ENCODE measurements around the gene ATP6V1F.

ATP6V1F gene

DNA sequence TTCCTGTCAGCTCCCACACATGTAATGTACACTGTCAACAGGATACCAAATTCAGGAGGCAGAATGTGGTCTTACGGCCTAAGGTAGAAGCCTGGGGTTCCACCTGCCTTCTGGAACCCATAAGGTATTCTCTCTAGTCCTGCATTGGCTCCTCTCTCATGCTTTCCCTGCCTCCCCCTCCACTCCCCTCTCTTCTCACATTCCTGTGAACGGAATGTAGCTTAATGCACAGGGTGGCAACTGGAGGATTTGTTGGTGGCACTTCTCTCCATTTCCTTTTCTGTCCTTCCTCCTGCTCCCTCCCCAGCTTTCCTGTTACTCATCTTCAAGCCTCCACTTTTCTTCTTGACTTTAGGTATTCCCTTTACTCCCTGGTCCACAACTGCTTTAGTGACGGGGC lies 44.0 kb upstream of the ATP6V1F start:
- no peak overlapping the region for H3K4me3 ChIP-seq (ENCODE audit: insufficient read depth, low read length, poor library complexity, severe bottlenecking)
- H3K27me3 ChIP-seq (ENCODE audit: low read length) = no peaks in the 10 kb centered on the region
- no peak overlapping the region for H3K27ac ChIP-seq (ENCODE audit: low read depth, low read length)
- H3F3A ChIP-seq (ENCODE audit: insufficient read depth) = no peaks in the 10 kb centered on the region
- no peaks in the 10 kb centered on the region for H3K9me2 ChIP-seq (replicated peaks; ENCODE audit: insufficient read depth, low read length)
- H3K79me2 ChIP-seq (ENCODE audit: insufficient read depth, low read length) = no peaks in the 10 kb centered on the region
- H4K20me1 ChIP-seq (ENCODE audit: low read depth, low read length) = no peaks in the 10 kb centered on the region
- H3K36me3 ChIP-seq (ENCODE audit: low read length) = no peaks in the 10 kb centered on the region
- no peak for TF ChIP-seq EZH2phosphoT487 (conservative IDR thresholded peaks at IDR 0.05; ENCODE audit: low read length)
- TF ChIP-seq, protein P1, sequence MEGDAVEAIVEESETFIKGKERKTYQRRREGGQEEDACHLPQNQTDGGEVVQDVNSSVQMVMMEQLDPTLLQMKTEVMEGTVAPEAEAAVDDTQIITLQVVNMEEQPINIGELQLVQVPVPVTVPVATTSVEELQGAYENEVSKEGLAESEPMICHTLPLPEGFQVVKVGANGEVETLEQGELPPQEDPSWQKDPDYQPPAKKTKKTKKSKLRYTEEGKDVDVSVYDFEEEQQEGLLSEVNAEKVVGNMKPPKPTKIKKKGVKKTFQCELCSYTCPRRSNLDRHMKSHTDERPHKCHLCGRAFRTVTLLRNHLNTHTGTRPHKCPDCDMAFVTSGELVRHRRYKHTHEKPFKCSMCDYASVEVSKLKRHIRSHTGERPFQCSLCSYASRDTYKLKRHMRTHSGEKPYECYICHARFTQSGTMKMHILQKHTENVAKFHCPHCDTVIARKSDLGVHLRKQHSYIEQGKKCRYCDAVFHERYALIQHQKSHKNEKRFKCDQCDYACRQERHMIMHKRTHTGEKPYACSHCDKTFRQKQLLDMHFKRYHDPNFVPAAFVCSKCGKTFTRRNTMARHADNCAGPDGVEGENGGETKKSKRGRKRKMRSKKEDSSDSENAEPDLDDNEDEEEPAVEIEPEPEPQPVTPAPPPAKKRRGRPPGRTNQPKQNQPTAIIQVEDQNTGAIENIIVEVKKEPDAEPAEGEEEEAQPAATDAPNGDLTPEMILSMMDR (IDR thresholded peaks at IDR 0.05; ENCODE audit: insufficient read depth, low read length, poor library complexity, severe bottlenecking) = no peak
- H3K9me3 ChIP-seq (ENCODE audit: insufficient read depth, low read length) = no peaks in the 10 kb centered on the region
- no peak overlapping the region for H2AFZ ChIP-seq (ENCODE audit: low read depth, low read length, severe bottlenecking)
- H3K4me2 ChIP-seq (ENCODE audit: low read depth, low read length, poor library complexity, severe bottlenecking) = no peak overlapping the region
- no peak overlapping the region for H3K9ac ChIP-seq (ENCODE audit: low read length)

DNA sequence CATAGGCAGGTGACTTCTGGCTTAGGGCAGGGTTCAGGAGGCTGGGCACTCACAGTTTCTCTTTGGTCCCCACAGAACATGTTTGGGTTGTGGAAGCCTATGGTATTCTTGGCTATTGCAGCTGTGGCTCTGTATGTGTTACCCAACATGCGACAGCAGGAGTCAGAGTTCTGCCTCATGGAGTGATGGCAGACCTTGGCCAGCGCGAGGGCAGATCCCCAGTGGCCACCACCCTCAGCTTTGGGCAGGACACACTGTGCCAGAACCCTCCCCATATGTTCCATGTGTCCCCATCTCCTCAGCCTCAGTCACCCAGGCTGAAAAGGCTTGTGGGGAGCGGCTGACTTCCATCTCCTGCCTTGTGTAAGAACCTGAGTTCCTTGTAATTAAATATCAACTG lies 40.9 kb upstream of the ATP6V1F start:
- H3K27ac ChIP-seq (ENCODE audit: low read depth, low read length) = no peak overlapping the region
- no peaks in the 10 kb centered on the region for H3K79me2 ChIP-seq (ENCODE audit: insufficient read depth, low read length)
- H3F3A ChIP-seq (ENCODE audit: insufficient read depth) = no peaks in the 10 kb centered on the region
- no peaks in the 10 kb centered on the region for H3K9me3 ChIP-seq (ENCODE audit: insufficient read depth, low read length)
- H3K9ac ChIP-seq (ENCODE audit: low read length) = no peak overlapping the region
- no peak overlapping the region for H3K4me3 ChIP-seq (ENCODE audit: insufficient read depth, low read length, poor library complexity, severe bottlenecking)
- H3K27me3 ChIP-seq (ENCODE audit: low read length) = no peaks in the 10 kb centered on the region
- TF ChIP-seq, protein P1 (IDR thresholded peaks at IDR 0.05; ENCODE audit: insufficient read depth, low read length, poor library complexity, severe bottlenecking) = no peak
- TF ChIP-seq EZH2phosphoT487 (conservative IDR thresholded peaks at IDR 0.05; ENCODE audit: low read length) = no peak
- H3K36me3 ChIP-seq (ENCODE audit: low read length) = no peaks in the 10 kb centered on the region
- H2AFZ ChIP-seq (ENCODE audit: low read depth, low read length, severe bottlenecking) = no peak overlapping the region
- no peaks in the 10 kb centered on the region for H3K9me2 ChIP-seq (replicated peaks; ENCODE audit: insufficient read depth, low read length)
- no peaks in the 10 kb centered on the region for H4K20me1 ChIP-seq (ENCODE audit: low read depth, low read length)
- H3K4me2 ChIP-seq (ENCODE audit: low read depth, low read length, poor library complexity, severe bottlenecking) = no peak overlapping the region

DNA sequence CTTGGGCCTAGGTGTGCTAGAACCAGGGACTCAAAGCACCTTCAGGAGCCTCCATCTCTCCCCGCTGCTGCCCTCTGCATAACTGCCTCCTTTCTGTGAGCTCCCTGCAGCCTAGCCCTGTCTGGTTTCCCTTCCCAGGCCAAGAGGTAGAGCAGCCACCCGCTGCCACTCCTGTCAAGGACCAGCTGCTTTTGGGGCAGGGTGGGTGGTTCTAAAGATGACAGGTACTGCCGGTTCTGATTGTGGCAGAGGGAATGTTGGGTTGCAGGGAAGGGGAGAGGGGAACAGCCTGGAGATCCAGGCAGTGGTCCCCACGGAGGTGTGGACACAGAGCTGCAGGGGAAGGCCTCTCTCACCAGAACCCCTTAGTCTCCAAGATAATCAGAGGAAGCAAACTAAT lies 36.1 kb upstream of the ATP6V1F start:
- H3K79me2 ChIP-seq (ENCODE audit: insufficient read depth, low read length) = no peaks in the 10 kb centered on the region
- H3K36me3 ChIP-seq (ENCODE audit: low read length) = no peaks in the 10 kb centered on the region
- H3K9me2 ChIP-seq (replicated peaks; ENCODE audit: insufficient read depth, low read length) = no peaks in the 10 kb centered on the region
- no peaks in the 10 kb centered on the region for H3F3A ChIP-seq (ENCODE audit: insufficient read depth)
- H3K4me3 ChIP-seq (ENCODE audit: insufficient read depth, low read length, poor library complexity, severe bottlenecking) = no peak overlapping the region
- H3K27me3 ChIP-seq (ENCODE audit: low read length) = no peaks in the 10 kb centered on the region
- H3K27ac ChIP-seq (ENCODE audit: low read depth, low read length) = no peak overlapping the region
- H2AFZ ChIP-seq (ENCODE audit: low read depth, low read length, severe bottlenecking) = no peak overlapping the region
- H3K9ac ChIP-seq (ENCODE audit: low read length) = no peak overlapping the region
- TF ChIP-seq, protein P1 (IDR thresholded peaks at IDR 0.05; ENCODE audit: insufficient read depth, low read length, poor library complexity, severe bottlenecking) = no peak
- TF ChIP-seq EZH2phosphoT487 (conservative IDR thresholded peaks at IDR 0.05; ENCODE audit: low read length) = no peak
- no peak overlapping the region for H3K4me2 ChIP-seq (ENCODE audit: low read depth, low read length, poor library complexity, severe bottlenecking)
- H4K20me1 ChIP-seq (ENCODE audit: low read depth, low read length) = no peaks in the 10 kb centered on the region
- no peaks in the 10 kb centered on the region for H3K9me3 ChIP-seq (ENCODE audit: insufficient read depth, low read length)

DNA sequence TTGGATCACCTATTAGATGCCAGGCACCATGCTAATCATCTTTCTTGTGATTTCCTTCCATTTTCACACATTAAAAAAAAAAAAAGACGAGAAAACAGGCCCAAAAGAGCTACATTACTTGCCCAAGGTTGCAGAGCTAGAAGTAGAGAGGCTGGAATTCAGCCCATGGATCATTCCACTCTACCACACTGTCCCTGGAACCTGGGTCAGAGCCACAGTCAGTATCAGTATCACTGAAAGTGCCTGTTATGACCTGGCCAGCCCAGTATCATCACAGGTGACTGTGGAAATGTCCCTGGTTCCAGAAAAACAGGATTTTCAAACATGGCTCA lies 35.8 kb upstream of the ATP6V1F start:
- no peaks in the 10 kb centered on the region for H3K79me2 ChIP-seq (ENCODE audit: insufficient read depth, low read length)
- no peaks in the 10 kb centered on the region for H3K9me3 ChIP-seq (ENCODE audit: insufficient read depth, low read length)
- H3K9ac ChIP-seq (ENCODE audit: low read length) = no peak overlapping the region
- no peak overlapping the region for H3K4me2 ChIP-seq (ENCODE audit: low read depth, low read length, poor library complexity, severe bottlenecking)
- no peaks in the 10 kb centered on the region for H4K20me1 ChIP-seq (ENCODE audit: low read depth, low read length)
- no peaks in the 10 kb centered on the region for H3K9me2 ChIP-seq (replicated peaks; ENCODE audit: insufficient read depth, low read length)
- no peak for TF ChIP-seq EZH2phosphoT487 (conservative IDR thresholded peaks at IDR 0.05; ENCODE audit: low read length)
- TF ChIP-seq, protein P1 (IDR thresholded peaks at IDR 0.05; ENCODE audit: insufficient read depth, low read length, poor library complexity, severe bottlenecking) = no peak
- H3K27me3 ChIP-seq (ENCODE audit: low read length) = no peaks in the 10 kb centered on the region
- H3F3A ChIP-seq (ENCODE audit: insufficient read depth) = no peaks in the 10 kb centered on the region
- no peaks in the 10 kb centered on the region for H3K36me3 ChIP-seq (ENCODE audit: low read length)
- H3K27ac ChIP-seq (ENCODE audit: low read depth, low read length) = no peak overlapping the region
- no peak overlapping the region for H3K4me3 ChIP-seq (ENCODE audit: insufficient read depth, low read length, poor library complexity, severe bottlenecking)
- no peak overlapping the region for H2AFZ ChIP-seq (ENCODE audit: low read depth, low read length, severe bottlenecking)

Data from SU-DHL-6 (cell line).